GM23248 (cell line): ENCODE results near the gene CCDC50.

ENCODE experiments used
- EZH2 ChIP-seq: fragments of 200-600 bp; sonication (generic); IDR thresholded peaks from 2 replicates; pipeline ENCODE4 v1.6.1; 2018; ENCODE audit warnings: antibody characterized with exemption, mild to moderate bottlenecking; ENCODE audit not compliant: insufficient read depth, poor library complexity, severe bottlenecking
- EZH2phosphoT487 ChIP-seq: fragments of 200-600 bp; sonication (generic); IDR thresholded peaks from 2 replicates; pipeline ENCODE4 v1.6.1; 2018; ENCODE audit warnings: antibody characterized with exemption, moderate library complexity, mild to moderate bottlenecking, low read depth; ENCODE audit not compliant: insufficient read depth

- TF ChIP-seq EZH2: no peak
- no peak for TF ChIP-seq EZH2phosphoT487
Observed at GRCh38 chr3:191331388-191331787, 2.2 kb downstream of the CCDC50 start.
